A549 (cell line): ENCODE results near the gene PDIA5. TPM values are rescaled to one million over a fixed set of nuclear protein-coding genes. Genes with fewer than 3 reads are reported as not detected.

ENCODE experiments used
- ATAC-seq, 2 experiments: fragments of 200-7000 bp in 1 of 2; fragments of >200 bp in 1 of 2; cut with Nextera tagmentation in 1 of 2; cut with Tn5 transposase in 1 of 2; 3 replicates each; pipeline versions ENCODE4 v1.8.0 to v1.9.1; 2018 to 2020; ENCODE audit warnings: mild to moderate bottlenecking in 1 of 2, moderate library complexity in 1 of 2
- CTCF ChIA-PET: fragments of 300-600 bp; sonication (Branson Sonifier 250); formaldehyde crosslinking; extraction: SDS; loops from one replicate; lab custom pipeline; 2021; ENCODE audit warnings: antibody characterized with exemption, inconsistent platforms; lab: Yijun Ruan, JAX
- POLR2A ChIA-PET: fragments of 350-600 bp; formaldehyde crosslinking; extraction: SDS; loops from one replicate; lab custom pipeline; 2021; ENCODE audit warnings: antibody characterized with exemption, inconsistent platforms; lab: Yijun Ruan, JAX
- DNase-seq, 2 experiments: peaks; one replicate each; pipeline versions ENCODE4 v3.0.0 to v3.0.0-alpha.2; 2011 to 2016; ENCODE audit warnings: low read depth in 1 of 2, low spot score in 1 of 2
- FAIRE-seq: peaks from 2 replicates; lab custom pipeline; 2011; peaks lifted over from hg19 to GRCh38; lab: Jason Lieb, UNC
- H3K27ac ChIP-seq, 2 experiments: fragments of >200 bp; sonication (Bioruptor Twin); formaldehyde crosslinking; 3 replicates each; pipeline ENCODE4 v1.5.1; 2016 to 2017
- H3K4me1 ChIP-seq: fragments of >200 bp; sonication (Bioruptor Twin); formaldehyde crosslinking; 3 replicates; pipeline ENCODE4 v1.6.1; 2016
- H3K4me2 ChIP-seq: fragments of >200 bp; sonication (Bioruptor Twin); formaldehyde crosslinking; 3 replicates; pipeline ENCODE4 v1.6.1; 2016
- H3K4me3 ChIP-seq: fragments of >200 bp; sonication (Bioruptor Twin); formaldehyde crosslinking; 3 replicates; pipeline ENCODE4 v1.5.1; 2016
- H3K9me3 ChIP-seq: fragments of >200 bp; sonication (Bioruptor Twin); formaldehyde crosslinking; 3 replicates; pipeline ENCODE4 v1.6.1; 2016
- ATOH8 ChIP-seq: fragments of 250-450 bp; sonication (Bioruptor Pico); IDR thresholded peaks from 2 replicates; pipeline ENCODE4 v1.5.0; 2020; ENCODE audit warnings: low read depth, mild to moderate bottlenecking, moderate library complexity
- BHLHE40 ChIP-seq: IDR thresholded peaks from 2 replicates; pipeline ENCODE4 v1.6.1; 2012; ENCODE audit warnings: low read depth, low read length, inconsistent platforms
- CEBPB ChIP-seq, 2 experiments: fragments of >200 bp in 1 of 2; sonication (Bioruptor Twin) in 1 of 2; formaldehyde crosslinking in 1 of 2; IDR thresholded peaks; 2 replicates each; pipeline ENCODE4 v1.6.1; 2012 to 2016
- CTCF ChIP-seq: fragments of >200 bp; sonication (Bioruptor Twin); formaldehyde crosslinking; IDR thresholded peaks from 3 replicates; pipeline ENCODE4 v1.5.1; 2016
- EHMT2 ChIP-seq: fragments of 200-600 bp; sonication (generic); IDR thresholded peaks from 2 replicates; pipeline ENCODE4 v1.6.1; 2016; ENCODE audit warnings: antibody characterized with exemption, low read depth, mild to moderate bottlenecking, moderate library complexity
- ELK1 ChIP-seq: fragments of 150-350 bp; IDR thresholded peaks from 2 replicates; pipeline ENCODE4 v1.6.1; 2014; ENCODE audit warnings: low read depth, mild to moderate bottlenecking, low read length
- FOSL2 ChIP-seq, 2 experiments: fragments of 450-650 bp in 1 of 2; fragments of >200 bp in 1 of 2; sonication (Bioruptor Twin) in 1 of 2; formaldehyde crosslinking; IDR thresholded peaks; 2 replicates each; pipeline versions ENCODE4 v1.5.0 to v1.6.1; 2016 to 2020; ENCODE audit warnings: mild to moderate bottlenecking in 1 of 2, moderate library complexity in 1 of 2
- GATA3 ChIP-seq: IDR thresholded peaks from 2 replicates; pipeline ENCODE4 v1.6.1; 2012; ENCODE audit warnings: borderline replicate concordance
- HDAC2 ChIP-seq: fragments of 200-600 bp; sonication (generic); IDR thresholded peaks from 2 replicates; pipeline ENCODE4 v1.6.1; 2016
- HES2 ChIP-seq: fragments of >200 bp; sonication (Bioruptor Twin); formaldehyde crosslinking; IDR thresholded peaks from 2 replicates; pipeline ENCODE4 v1.6.1; 2016
- HOXA7 ChIP-seq: fragments of 250-450 bp; sonication (Bioruptor Pico); IDR thresholded peaks from 2 replicates; pipeline ENCODE4 v1.5.0; 2020; ENCODE audit warnings: mild to moderate bottlenecking, moderate library complexity
- HOXB13 ChIP-seq: fragments of 250-450 bp; sonication (Bioruptor Pico); IDR thresholded peaks from 2 replicates; pipeline ENCODE4 v1.5.0; 2020; ENCODE audit warnings: low read depth, mild to moderate bottlenecking, moderate library complexity
- HOXB5 ChIP-seq: fragments of 250-450 bp; sonication (Bioruptor Pico); IDR thresholded peaks from 2 replicates; pipeline ENCODE4 v1.5.0; 2020; ENCODE audit warnings: mild to moderate bottlenecking, moderate library complexity
- JUN ChIP-seq, 2 experiments: fragments of >200 bp; sonication (Bioruptor Twin); formaldehyde crosslinking; IDR thresholded peaks; 2 replicates in 1 of 2; 3 replicates in 1 of 2; pipeline ENCODE4 v1.6.1; 2016 to 2017
- KDM5A ChIP-seq: fragments of 200-600 bp; sonication (generic); IDR thresholded peaks from 2 replicates; pipeline ENCODE4 v1.6.1; 2016; ENCODE audit warnings: antibody characterized with exemption, mild to moderate bottlenecking
- MAX ChIP-seq: IDR thresholded peaks from 2 replicates; pipeline ENCODE4 v1.6.1; 2012
- PHF8 ChIP-seq: fragments of 200-600 bp; sonication (generic); IDR thresholded peaks from 2 replicates; pipeline ENCODE4 v1.6.1; 2016; ENCODE audit warnings: low read depth, mild to moderate bottlenecking, antibody characterized with exemption, moderate library complexity, borderline replicate concordance
- SMC3 ChIP-seq: fragments of >200 bp; sonication (Bioruptor Twin); formaldehyde crosslinking; IDR thresholded peaks from 3 replicates; pipeline ENCODE4 v1.6.1; 2018; ENCODE audit warnings: inconsistent platforms
- ZC3H11A ChIP-seq: fragments of 450-650 bp; IDR thresholded peaks from 2 replicates; pipeline ENCODE4 v1.6.1; 2014; ENCODE audit warnings: antibody characterized with exemption, mild to moderate bottlenecking
- ZNF302 ChIP-seq: fragments of 250-450 bp; sonication (Bioruptor Pico); IDR thresholded peaks from 2 replicates; pipeline ENCODE4 v1.9.0; 2021; ENCODE audit warnings: inconsistent platforms, mild to moderate bottlenecking, moderate library complexity
- WGBS: methylation state at CpG from one replicate; pipeline ENCODE4 v1.1.6; 2017; ENCODE audit errors: missing lambda C conversion rate; 5-methylcytosine and 5-hydroxymethylcytosine counted together
- polyA plus RNA-seq, 4 experiments: library from polyadenylated mRNA; depleted of rRNA in 3 of 4; stranded (reverse); fragments of >200 nt; fragmentation: RNase III in 1 of 4; extraction: RNeasy Plus Mini Kit Qiagen cat#74134 plus additional on column Dnase treatment in 1 of 4; gene quantifications; 2 replicates in 3 of 4; 3 replicates in 1 of 4; pipeline ENCODE4 v1.2.3, GENCODE V29; 2011 to 2017
- TF ChIP-seq, protein P1 (sequence below): IDR thresholded peaks from 2 replicates; pipeline ENCODE4 v1.6.1; 2012; ENCODE audit warnings: low read depth, borderline replicate concordance

The PDIA5 gene
- polyA plus RNA-seq, 2 of the 4 experiments (the other 2 are of a cell fraction), result 17.5 to 28.1 TPM

DNA sequence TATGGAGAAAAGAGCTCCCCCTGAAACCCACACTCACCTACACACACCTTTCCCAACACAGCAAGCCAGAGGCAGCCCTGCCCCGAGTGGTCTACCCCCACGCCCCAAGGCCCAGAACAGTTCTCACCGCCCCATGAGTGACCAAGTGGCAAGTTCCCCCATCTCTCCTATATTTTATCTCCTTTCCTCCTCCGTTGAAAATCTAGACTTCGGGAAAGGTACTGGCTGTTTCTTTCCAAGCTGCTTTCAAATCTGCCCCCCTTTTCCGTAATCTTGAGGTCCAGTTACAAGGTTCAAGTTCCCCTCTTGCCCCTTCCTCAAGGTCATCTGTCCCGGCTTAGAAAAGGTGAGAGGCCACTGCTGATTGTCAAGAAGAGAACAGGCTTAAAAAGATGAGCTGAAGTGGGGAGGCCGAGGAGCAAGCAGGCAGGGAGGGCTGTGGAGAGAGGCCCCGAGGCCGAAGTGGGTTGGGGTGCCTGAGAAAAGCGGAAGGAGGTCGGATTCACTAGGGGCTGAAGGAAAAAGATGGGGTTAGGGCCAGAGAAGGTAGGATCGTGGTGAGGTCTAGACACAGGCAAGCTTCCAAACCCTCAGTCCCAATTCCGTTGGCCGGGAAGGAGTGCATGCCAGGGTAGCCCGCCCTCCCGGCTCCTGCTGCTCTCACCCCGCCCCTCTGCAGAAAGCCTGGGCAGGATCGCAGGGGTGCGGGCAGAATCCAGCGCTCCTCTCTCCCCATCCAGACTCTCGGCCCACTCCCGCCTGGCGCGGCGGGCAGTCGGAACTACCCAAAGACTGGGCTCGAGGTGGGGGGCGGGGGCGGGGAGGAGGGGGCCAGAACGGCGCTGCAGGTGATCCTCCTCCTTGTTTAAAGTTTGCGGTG lies 40.9 kb upstream of the PDIA5 start:
- H3K9me3 ChIP-seq, result 0 out of 3 replicates have a peak, but pooled peaks cover 9% of the 10 kb centered on the region
- peak overlapping the region; percentile 100 for H3K4me2 ChIP-seq
- H3K4me1 ChIP-seq, result peaks cover 6% of the 10 kb centered on the region; the same call in 2 of the 3 replicates
- FAIRE-seq, result no peak
- no peak for DNase-seq
- peak overlapping the region; percentile 72; the same call in 2 of the 3 replicates for H3K4me3 ChIP-seq
- POLR2A ChIA-PET, result no interaction called here
- TF ChIP-seq FOSL2 (IDR thresholded peaks at IDR 0.05), result no peak
- no peak for TF ChIP-seq FOSL2 (CRISPR knock-in tag; IDR thresholded peaks at IDR 0.05)
- no peak for TF ChIP-seq KDM5A
- TF ChIP-seq HOXA7 (CRISPR knock-in tag), result no peak
- no peak for TF ChIP-seq ZC3H11A
- no peak for TF ChIP-seq HOXB5 (CRISPR knock-in tag)
- TF ChIP-seq GATA3, result no peak
- TF ChIP-seq PHF8, result no peak
- TF ChIP-seq EHMT2, result no peak
- TF ChIP-seq ATOH8 (CRISPR knock-in tag), result no peak
- TF ChIP-seq, all 56 proteins: peak for 0
- WGBS, result 70% methylated on average over 20 of the region's 33 CpGs
- no peak for ATAC-seq
- CTCF ChIA-PET, result interaction anchor here (0.8 to 5.6 kb wide), 5 partner anchors 11 to 1479 kb away, joined by 3 to 23 read pairs (median 3); no protein-coding TSS in a partner anchor
- H3K27ac ChIP-seq, result no peak overlapping the region

- FAIRE-seq, result no peak
- Histone ChIP-seq H3K4me1 (peaks cover 6% of the 10 kb centered on the region; the same call in 2 of the 3 replicates), H3K9me3 (0 out of 3 replicates have a peak, but pooled peaks cover 9% of the 10 kb centered on the region), H3K4me2 (peak overlapping the region; percentile 100), H3K27ac (peak overlapping the region in 1 of 2 experiments; percentile 57; a peak in 4 of 6 replicates), H3K4me3 (peak overlapping the region; percentile 72)
- ChIA-PET CTCF (interaction anchor here (0.6 to 6.6 kb wide), 21 partner anchors 8 to 633 kb away, joined by 3 to 95 read pairs (median 5); partner anchors contain the start of gene PDIA5), POLR2A (interaction anchor here (0.6 to 0.7 kb wide), 2 partner anchors 46 to 175 kb away, joined by 3 read pairs; partner anchors contain the start of gene SEC22A)
- ATAC-seq, result peak; percentile 25 to 61
- peak; percentile 12 to 32 for DNase-seq
- TF ChIP-seq, protein P1, sequence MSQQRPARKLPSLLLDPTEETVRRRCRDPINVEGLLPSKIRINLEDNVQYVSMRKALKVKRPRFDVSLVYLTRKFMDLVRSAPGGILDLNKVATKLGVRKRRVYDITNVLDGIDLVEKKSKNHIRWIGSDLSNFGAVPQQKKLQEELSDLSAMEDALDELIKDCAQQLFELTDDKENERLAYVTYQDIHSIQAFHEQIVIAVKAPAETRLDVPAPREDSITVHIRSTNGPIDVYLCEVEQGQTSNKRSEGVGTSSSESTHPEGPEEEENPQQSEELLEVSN, result peak; percentile 86
- TF ChIP-seq PHF8 (no peak), MAX (peak; percentile 54)
- TF ChIP-seq, all 56 proteins: peak for 2
- WGBS, result 13% methylated on average over 26 of the region's 62 CpGs
These were observed 40.1 kb upstream of the PDIA5 start for GRCh38 chr3:123026565-123027291.

DNA sequence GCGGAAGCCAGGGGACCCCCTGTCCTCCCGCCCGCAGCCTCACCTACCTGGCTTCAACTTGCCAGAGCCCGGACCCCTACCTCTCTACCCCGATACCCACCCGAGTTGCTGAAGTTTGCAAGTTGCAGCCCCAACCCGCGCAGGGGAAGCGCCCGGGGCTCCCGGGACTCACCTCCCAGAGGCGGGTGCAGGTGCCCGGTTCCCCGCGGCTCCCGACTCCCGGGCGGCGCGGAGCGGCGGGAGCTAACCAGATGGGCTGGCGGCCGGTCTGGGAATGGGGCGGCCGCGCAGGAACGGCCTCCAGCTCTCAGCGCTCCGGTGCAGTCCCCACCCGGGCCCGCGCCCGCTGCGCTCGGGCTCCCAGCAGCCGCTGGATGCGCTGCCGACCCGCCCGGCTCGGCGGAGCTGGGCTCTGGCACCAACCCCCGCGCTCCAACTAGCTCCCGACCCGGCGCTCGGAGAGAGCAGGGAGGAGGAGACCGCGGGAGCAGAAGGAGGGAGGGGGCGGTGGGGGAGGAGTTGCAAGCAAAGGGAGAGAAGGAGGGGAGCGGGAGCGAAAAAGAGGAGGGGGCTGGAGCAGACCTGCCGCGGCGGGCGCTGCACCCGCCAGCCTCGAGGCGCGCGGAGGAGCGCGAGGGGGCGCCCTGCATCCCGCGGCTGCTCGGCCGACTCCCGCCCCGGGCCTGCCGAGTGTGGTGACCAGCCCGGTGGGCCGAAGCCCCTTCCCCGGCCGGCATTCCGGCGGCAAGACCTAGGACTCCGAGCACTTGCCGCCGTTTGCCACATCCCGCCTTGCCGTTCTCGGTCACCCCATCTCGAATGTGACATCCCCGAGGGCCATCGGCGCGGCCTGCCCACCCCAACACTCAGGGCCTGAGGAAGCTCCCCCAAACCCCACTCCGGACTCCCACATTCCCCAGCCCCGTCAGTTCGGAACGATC lies 39.3 kb upstream of the PDIA5 start, which contains the start of gene SEMA5B:
Gene SEMA5B (minus strand): TSS at position 472 of the 941 bp plus-strand sequence. CDS start 66,500 bp downstream, outside the sequence.
- H3K4me3 ChIP-seq, result peak within 1 kb of the TSS; percentile 72
- POLR2A ChIA-PET, result interaction anchor here (0.6 to 1.0 kb wide), 3 partner anchors 47 to 643 kb away, joined by 3 read pairs; partner anchors contain the start of genes FAM162A and SEC22A
- 5% methylated on average over 41 of the region's 94 CpGs for WGBS
- H3K4me1 ChIP-seq, result peaks cover 6% of the 10 kb centered on the region; the same call in 2 of the 3 replicates
- CTCF ChIA-PET, result interaction anchor here (0.6 to 6.6 kb wide), 58 partner anchors 9 to 1487 kb away, joined by 3 to 95 read pairs (median 4); partner anchors contain the start of genes DTX3L, PARP9 and PDIA5
- peak within 1 kb of the TSS; percentile 30 to 57; a peak in 4 of 6 replicates for H3K27ac ChIP-seq
- ATAC-seq (peak; percentile 78 to 86), DNase-seq (peak; percentile 29 to 36), FAIRE-seq (no peak)
- peak within 1 kb of the TSS; percentile 100 for H3K4me2 ChIP-seq
- H3K9me3 ChIP-seq, result 0 out of 3 replicates have a peak, but pooled peaks cover 9% of the 10 kb centered on the region
- TF ChIP-seq HOXA7 (CRISPR knock-in tag), result no peak
- no peak for TF ChIP-seq HOXB13 (CRISPR knock-in tag)
- no peak for TF ChIP-seq ELK1
- TF ChIP-seq JUN (IDR thresholded peaks at IDR 0.05), result no peak
- TF ChIP-seq HES2, result no peak
- TF ChIP-seq FOSL2 (IDR thresholded peaks at IDR 0.05), result no peak
- TF ChIP-seq FOSL2 (CRISPR knock-in tag; IDR thresholded peaks at IDR 0.05), result no peak
- TF ChIP-seq HDAC2, result 0 out of 2 replicates have a peak, but pooled peaks have one; percentile 30
- TF ChIP-seq EHMT2, result no peak
- no peak for TF ChIP-seq ZNF302 (CRISPR knock-in tag)
- no peak for TF ChIP-seq CEBPB (IDR thresholded peaks at IDR 0.05)
- peak; percentile 46; the same call in 2 of the 3 replicates for TF ChIP-seq SMC3
- peak; percentile 68 for TF ChIP-seq CTCF
- TF ChIP-seq BHLHE40, result no peak
